Sigmoid colon (tissue), 7 donors: ENCODE results near the gene CBX2. TPM values are rescaled to one million over a fixed set of nuclear protein-coding genes. Genes with fewer than 3 reads are reported as not detected.

Source experiments
- DNase-seq: peaks from one replicate; pipeline ENCODE4 v3.0.0-alpha.2; 2019
- H3K27ac ChIP-seq, 4 donors: fragments of 200-600 bp; sonication (generic); one replicate each; pipeline ENCODE4 v1.5.1; 2016 to 2019; ENCODE audit warnings: mild to moderate bottlenecking in 1 of 4
- H3K27me3 ChIP-seq, 3 donors: fragments of 200-600 bp; sonication (generic); one replicate each; pipeline ENCODE4 v1.5.1; 2019; ENCODE audit warnings: mild to moderate bottlenecking in 1 of 3
- H3K36me3 ChIP-seq, 4 donors: fragments of 200-600 bp; sonication (generic); one replicate each; pipeline ENCODE4 v1.5.1; 2016 to 2019
- H3K4me1 ChIP-seq, 4 donors: fragments of 200-600 bp; sonication (generic); one replicate each; pipeline ENCODE4 v1.5.1; 2017 to 2019
- H3K4me3 ChIP-seq, 4 donors: fragments of 200-600 bp; sonication (generic); one replicate each; pipeline ENCODE4 v1.5.1; 2017 to 2019; ENCODE audit warnings: mild to moderate bottlenecking in 2 of 4, moderate library complexity in 1 of 4
- H3K9me3 ChIP-seq, 4 donors: fragments of 200-600 bp in 3 of 4; sonication (generic) in 3 of 4; one replicate each; pipeline versions ENCODE4 v1.5.1 to v1.6.1; 2013 to 2019
- EP300 ChIP-seq, 4 donors: sonication (generic); formaldehyde crosslinking; IDR thresholded peaks; one replicate each; pipeline ENCODE4 v1.6.1; 2017; ENCODE audit warnings: antibody characterized with exemption in 4 of 4
- POLR2A ChIP-seq, 2 donors: fragments of 450-650 bp; IDR thresholded peaks; one replicate each; pipeline ENCODE4 v1.6.1; 2016; ENCODE audit warnings: antibody characterized with exemption in 2 of 2, mild to moderate bottlenecking in 2 of 2, moderate library complexity in 2 of 2
- POLR2AphosphoS5 ChIP-seq, 4 donors: sonication (generic); formaldehyde crosslinking; IDR thresholded peaks; one replicate each; pipeline ENCODE4 v1.6.1; 2017; ENCODE audit warnings: antibody characterized with exemption in 4 of 4
- WGBS, 2 donors: extraction: QIAGEN DNeasy Blood & Tissue Kit; methylation state at CpG; one replicate each; pipeline ENCODE4 v1.1.7; 2013; 5-methylcytosine and 5-hydroxymethylcytosine counted together
- intact Hi-C: fragments of 100-400 bp; cut with DNase I; formaldehyde crosslinking; loops from one replicate; pipeline ENCODE4 v1.15.1; 2023
- polyA plus RNA-seq, 3 donors: library from polyadenylated mRNA; stranded (reverse); fragments of 200-250 nt; gene quantifications; one replicate each; pipeline ENCODE4 v1.2.3, GENCODE V29; 2013
- total RNA-seq, 4 donors: library from RNA; depleted of rRNA; stranded (reverse); fragments of >200 nt; gene quantifications; one replicate each; pipeline ENCODE4 v1.1.0, GENCODE V29; 2016
- TF ChIP-seq, protein P1 (sequence below), 4 experiments: fragments of 450-650 bp in 3 of 4; fragments of 200-600 bp in 1 of 4; IDR thresholded peaks; one replicate each; pipeline ENCODE4 v1.5.1; 2016 to 2019; ENCODE audit warnings: antibody characterized with exemption in 4 of 4, mild to moderate bottlenecking in 3 of 4, moderate library complexity in 2 of 4
- donor health status: healthy with polysubstance abuse.
- donor health status: Bipolar disorder and iron deficiency.
- donor health status: healthy.

The CBX2 gene
- total and polyA plus RNA-seq, 7 donors, result under 0.01 to 2.0 (median 0.34) TPM; not detected in 1

DNA sequence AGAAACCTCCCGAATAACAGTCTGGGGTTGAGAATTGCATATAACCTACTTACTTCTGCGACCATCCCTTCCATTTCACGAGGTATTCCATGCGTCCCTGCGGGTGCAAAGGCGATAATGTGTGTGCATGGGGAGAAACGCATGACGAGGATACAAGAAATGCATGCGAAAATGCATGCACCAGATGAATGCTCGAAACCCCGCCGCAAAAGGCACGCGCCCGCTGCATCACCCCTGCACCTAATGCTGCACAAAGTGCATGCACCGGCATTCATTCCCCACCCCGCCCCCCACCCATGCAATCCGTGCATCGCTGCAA lies 18.5 kb downstream of the CBX2 start:
- peaks cover 57 to 77% (median 75%) of the 10 kb centered on the region in 3 donors for H3K27me3 ChIP-seq
- DNase-seq, result no peak
- H3K4me3 ChIP-seq, result peak overlapping the region; percentile 30 to 72 (median 66)
- intact Hi-C loops, result loop anchor here (1.0 kb wide), 1 partner anchor 44 kb away; no protein-coding TSS in a partner anchor
- WGBS, 2 donors, result 0 to 1% methylated on average over 19 of the region's 19 CpGs
- TF ChIP-seq EP300 (IDR thresholded peaks at IDR 0.05) (no peak), POLR2AphosphoS5 (IDR thresholded peaks at IDR 0.05) (no peak), POLR2A (IDR thresholded peaks at IDR 0.05) (no peak)
- TF ChIP-seq, protein P1, sequence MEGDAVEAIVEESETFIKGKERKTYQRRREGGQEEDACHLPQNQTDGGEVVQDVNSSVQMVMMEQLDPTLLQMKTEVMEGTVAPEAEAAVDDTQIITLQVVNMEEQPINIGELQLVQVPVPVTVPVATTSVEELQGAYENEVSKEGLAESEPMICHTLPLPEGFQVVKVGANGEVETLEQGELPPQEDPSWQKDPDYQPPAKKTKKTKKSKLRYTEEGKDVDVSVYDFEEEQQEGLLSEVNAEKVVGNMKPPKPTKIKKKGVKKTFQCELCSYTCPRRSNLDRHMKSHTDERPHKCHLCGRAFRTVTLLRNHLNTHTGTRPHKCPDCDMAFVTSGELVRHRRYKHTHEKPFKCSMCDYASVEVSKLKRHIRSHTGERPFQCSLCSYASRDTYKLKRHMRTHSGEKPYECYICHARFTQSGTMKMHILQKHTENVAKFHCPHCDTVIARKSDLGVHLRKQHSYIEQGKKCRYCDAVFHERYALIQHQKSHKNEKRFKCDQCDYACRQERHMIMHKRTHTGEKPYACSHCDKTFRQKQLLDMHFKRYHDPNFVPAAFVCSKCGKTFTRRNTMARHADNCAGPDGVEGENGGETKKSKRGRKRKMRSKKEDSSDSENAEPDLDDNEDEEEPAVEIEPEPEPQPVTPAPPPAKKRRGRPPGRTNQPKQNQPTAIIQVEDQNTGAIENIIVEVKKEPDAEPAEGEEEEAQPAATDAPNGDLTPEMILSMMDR (IDR thresholded peaks at IDR 0.05), result no peak
- H3K27ac ChIP-seq, result peak overlapping the region; percentile 77 to 86 (median 80)
- H3K9me3 ChIP-seq, result no peaks in the 10 kb centered on the region
- H3K36me3 ChIP-seq, result no peaks in the 10 kb centered on the region
- H3K4me1 ChIP-seq, result peaks cover 0 to 89% (median 66%) of the 10 kb centered on the region in 4 donors

DNA sequence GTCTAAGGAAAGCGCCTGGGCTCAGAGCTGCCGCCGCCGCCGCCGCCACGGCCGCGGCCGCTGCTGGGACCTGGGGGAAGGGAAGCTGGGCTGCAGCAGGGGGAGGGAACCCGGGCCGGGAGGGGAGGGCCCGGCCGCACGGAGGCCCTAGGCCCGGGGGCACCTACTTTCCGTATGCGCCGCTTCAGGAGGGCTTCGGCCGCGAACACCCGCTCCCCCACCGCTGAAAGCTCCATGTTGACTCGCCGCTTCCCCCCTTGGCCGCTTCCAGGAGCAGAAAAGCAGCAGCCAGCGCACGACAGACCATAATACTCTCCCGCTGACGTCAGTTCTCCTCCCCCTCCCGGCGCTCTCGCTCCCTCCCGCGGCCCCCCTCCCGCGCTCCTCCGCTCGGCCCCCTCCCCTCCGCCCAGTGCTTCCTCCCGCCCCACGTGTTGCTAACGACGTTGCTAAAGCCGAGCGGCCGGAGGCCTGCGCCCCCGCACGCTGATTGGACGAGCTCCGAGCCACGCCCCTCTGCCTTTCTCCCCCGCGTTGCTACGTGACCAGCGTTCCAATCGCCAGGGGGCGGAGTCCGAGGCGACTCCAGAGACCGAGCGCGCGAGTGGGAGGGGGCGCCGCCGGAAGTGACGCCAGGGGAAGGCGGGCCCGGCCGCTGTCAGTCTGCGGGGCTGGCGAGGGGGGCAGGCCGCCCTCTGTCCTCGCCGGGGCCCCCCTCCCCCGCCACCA lies 19.0 kb downstream of the CBX2 start, which contains the start of gene CBX8:
TSS of gene CBX8 (minus strand) at position 315 of the 729 bp plus-strand sequence. CDS start at position 236, 79 bp downstream.
- peak within 1 kb of the TSS; percentile 77 to 86 (median 80) for H3K27ac ChIP-seq
- TF ChIP-seq EP300 (IDR thresholded peaks at IDR 0.05) (no peak), POLR2AphosphoS5 (IDR thresholded peaks at IDR 0.05) (peak; percentile 12 to 84 (median 30))
- H3K27me3 ChIP-seq, result peaks cover 57 to 77% (median 75%) of the 10 kb centered on the region in 3 donors
- peak; percentile 100 for DNase-seq
- no peaks in the 10 kb centered on the region for H3K36me3 ChIP-seq
- H3K4me1 ChIP-seq, result peaks cover 0 to 88% (median 65%) of the 10 kb centered on the region in 4 donors
- H3K9me3 ChIP-seq, result no peaks in the 10 kb centered on the region
- 1% methylated on average over 79 of the region's 79 CpGs for WGBS, 2 donors
- H3K4me3 ChIP-seq, result peak within 1 kb of the TSS; percentile 30 to 72 (median 66)
- intact Hi-C loops, result loop anchor here (1.0 kb wide), 1 partner anchor 43 kb away; no protein-coding TSS in a partner anchor

DNA sequence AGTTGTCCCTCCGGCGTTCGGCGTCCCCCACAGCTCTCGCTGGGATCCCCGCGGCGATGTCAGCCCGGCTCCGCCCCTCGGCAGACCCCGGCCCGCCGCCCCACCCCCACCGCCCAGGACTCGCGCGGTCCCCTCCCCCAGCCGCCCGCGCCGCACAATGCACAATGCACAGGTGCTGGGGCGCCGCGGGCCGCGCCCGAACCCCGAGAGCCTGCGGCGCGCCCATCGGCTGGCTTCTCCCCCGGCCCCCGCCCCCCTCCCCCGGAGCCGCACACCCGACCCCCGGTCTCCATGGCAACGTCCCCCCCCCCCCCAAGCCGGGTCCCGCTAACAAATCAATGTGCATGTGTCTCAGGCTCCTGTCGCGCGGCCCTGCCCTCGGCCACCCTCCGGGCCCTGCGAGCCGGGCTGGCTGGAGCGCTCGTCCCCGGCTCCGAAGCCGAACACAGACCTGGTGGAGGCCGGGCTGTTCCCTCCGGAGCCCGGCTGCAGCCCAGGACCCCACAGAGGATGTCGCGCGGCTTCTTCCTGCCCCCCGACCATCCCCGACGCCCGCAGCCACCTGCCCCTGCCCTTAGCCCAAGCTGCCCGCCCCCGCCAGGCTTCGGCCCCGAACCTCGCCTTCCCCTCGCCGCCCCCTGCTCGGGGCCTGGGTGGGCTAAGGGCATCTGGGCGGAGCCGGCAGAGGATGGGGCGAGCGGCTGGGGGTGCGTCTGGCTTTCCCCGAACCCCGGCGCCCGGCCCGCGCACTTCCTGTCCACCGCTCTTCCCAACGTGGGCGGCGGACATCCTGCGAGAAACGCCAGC lies 19.7 kb downstream of the CBX2 start:
- peaks cover 57 to 77% (median 75%) of the 10 kb centered on the region in 3 donors for H3K27me3 ChIP-seq
- H3K4me1 ChIP-seq, result peaks cover 0 to 84% (median 58%) of the 10 kb centered on the region in 4 donors
- TF ChIP-seq POLR2AphosphoS5 (IDR thresholded peaks at IDR 0.05), result no peak
- no peak for TF ChIP-seq EP300 (IDR thresholded peaks at IDR 0.05)
- no peak for TF ChIP-seq POLR2A (IDR thresholded peaks at IDR 0.05)
- intact Hi-C loops, result no loop called here
- no peaks in the 10 kb centered on the region for H3K9me3 ChIP-seq
- 1% methylated on average over 88 to 89 of the region's 89 CpGs for WGBS, 2 donors
- H3K4me3 ChIP-seq, result peak overlapping the region; percentile 30 to 72 (median 66)
- DNase-seq, result no peak
- H3K27ac ChIP-seq, result peak overlapping the region; percentile 72 to 86 (median 78)
- H3K36me3 ChIP-seq, result no peaks in the 10 kb centered on the region

DNA sequence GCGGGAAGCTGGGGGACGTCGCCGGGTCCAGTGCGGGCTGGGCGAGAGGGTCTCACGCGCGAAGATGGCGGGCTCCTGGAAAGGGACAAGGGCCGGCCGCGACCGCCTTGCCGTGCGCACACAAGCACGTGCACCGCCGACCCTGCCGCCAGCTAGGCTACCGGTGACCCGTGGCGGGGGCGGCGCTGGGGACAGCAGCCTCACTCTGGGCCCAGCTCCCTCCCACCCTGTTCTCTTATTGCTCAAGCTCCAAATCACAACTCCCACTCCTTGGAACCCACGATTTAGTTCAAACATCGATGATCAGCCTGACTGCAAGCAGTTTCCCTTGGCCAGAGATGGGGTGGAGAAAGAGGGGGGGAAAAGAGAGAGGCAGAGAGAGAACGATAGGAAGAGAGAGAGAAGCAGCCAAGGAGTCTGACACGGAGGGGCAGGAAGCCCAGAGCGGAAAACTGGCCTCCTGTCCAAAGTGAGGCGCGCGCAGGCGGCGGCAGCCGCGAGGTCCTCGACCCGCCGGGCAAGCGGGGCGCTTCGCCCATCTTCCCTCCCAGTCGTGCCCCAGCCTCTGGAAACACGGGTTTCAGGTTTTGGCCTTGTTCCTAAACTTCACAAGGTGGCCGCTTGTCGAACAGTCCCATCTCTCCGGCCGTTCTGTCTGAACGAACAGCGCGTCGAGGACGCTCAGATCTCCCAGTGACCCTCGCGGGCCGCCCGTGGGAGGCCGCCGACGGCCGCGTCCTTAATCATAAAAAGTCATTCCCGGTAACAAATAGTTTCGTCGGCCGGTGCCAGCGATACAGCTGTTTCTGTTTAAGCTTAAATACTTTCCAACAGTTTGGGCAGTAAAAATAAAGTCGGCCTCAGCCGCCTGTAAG lies 20.6 kb downstream of the CBX2 start:
- WGBS, 2 donors, result 1 to 2% methylated on average over 70 of the region's 70 CpGs
- intact Hi-C loops, result no loop called here
- TF ChIP-seq EP300 (IDR thresholded peaks at IDR 0.05) (no peak), POLR2AphosphoS5 (IDR thresholded peaks at IDR 0.05) (peak in 3 of 4 donors; percentile 20 to 51 (median 45))
- TF ChIP-seq, protein P1 (IDR thresholded peaks at IDR 0.05), result no peak
- Histone ChIP-seq H3K4me1 (peaks cover 0 to 83% (median 54%) of the 10 kb centered on the region in 4 donors), H3K4me3 (peak overlapping the region in 3 of 4 donors; percentile 62 to 72 (median 69)), H3K27me3 (peaks cover 58 to 77% (median 75%) of the 10 kb centered on the region in 3 donors), H3K27ac (no peak overlapping the region), H3K36me3 (no peaks in the 10 kb centered on the region), H3K9me3 (no peaks in the 10 kb centered on the region)
- DNase-seq, result no peak

DNA sequence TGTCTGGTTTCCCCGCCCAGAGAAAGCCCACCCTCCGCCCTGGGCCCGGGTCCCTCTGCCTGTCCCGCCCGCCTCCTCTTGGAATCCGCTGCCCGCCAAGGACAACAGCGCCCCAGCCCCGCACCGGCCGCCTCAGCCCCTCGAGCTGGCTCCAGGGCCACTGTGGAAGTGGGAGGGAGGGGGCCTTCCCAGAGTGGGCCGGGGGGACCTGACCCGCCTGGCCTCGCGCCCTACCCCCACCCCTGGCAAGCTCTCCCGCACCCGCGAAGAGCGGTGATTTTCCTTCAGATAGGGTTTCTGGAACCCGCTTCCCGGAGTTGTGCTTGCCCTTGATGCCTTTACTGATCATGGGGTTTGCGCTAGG lies 21.2 kb downstream of the CBX2 start:
- Histone ChIP-seq H3K36me3 (no peaks in the 10 kb centered on the region), H3K27ac (no peak overlapping the region), H3K4me1 (peaks cover 0 to 84% (median 51%) of the 10 kb centered on the region in 4 donors), H3K9me3 (no peaks in the 10 kb centered on the region), H3K4me3 (no peak overlapping the region), H3K27me3 (peaks cover 64 to 77% (median 75%) of the 10 kb centered on the region in 3 donors)
- intact Hi-C loops, result no loop called here
- no peak for DNase-seq
- TF ChIP-seq POLR2AphosphoS5 (IDR thresholded peaks at IDR 0.05) (no peak), EP300 (IDR thresholded peaks at IDR 0.05) (no peak), POLR2A (IDR thresholded peaks at IDR 0.05) (no peak)
- TF ChIP-seq, protein P1 (IDR thresholded peaks at IDR 0.05), result no peak
- WGBS, 2 donors, result 3 to 4% methylated on average over 23 of the region's 23 CpGs
